Middle frontal gyrus (tissue), 1 donor: ENCODE data around the gene TCF3.

Experiments
- DNase-seq: peaks from one replicate; pipeline ENCODE4 v3.0.0-alpha.2; 2015; ENCODE audit warnings: low spot score; ENCODE audit errors: extremely low spot score

Gene TCF3

GRCh38 chr19:1587872-1588271 is 64.5 kb downstream of the TCF3 start:
- no peak for DNase-seq

GRCh38 chr19:1585243-1585580 is 67.2 kb downstream of the TCF3 start:
- no peak for DNase-seq

GRCh38 chr19:1584500-1585242 is 67.7 kb downstream of the TCF3 start:
- no peak for DNase-seq

- DNase-seq: no peak
Observed at GRCh38 chr19:1582201-1582600, 70.2 kb downstream of the TCF3 start.

GRCh38 chr19:1580957-1581356 is 71.5 kb downstream of the TCF3 start:
- no peak for DNase-seq

- DNase-seq: no peak
Observed at GRCh38 chr19:1580382-1580781, 72.0 kb downstream of the TCF3 start.

- DNase-seq: no peak
Observed at GRCh38 chr19:1579222-1579621, 73.2 kb downstream of the TCF3 start.

GRCh38 chr19:1577929-1578618 is 74.3 kb downstream of the TCF3 start:
- no peak for DNase-seq

- DNase-seq: no peak
Observed at GRCh38 chr19:1577090-1577928, 75.1 kb downstream of the TCF3 start.

GRCh38 chr19:1576242-1577089 is 75.9 kb downstream of the TCF3 start:
- DNase-seq: no peak

- DNase-seq: no peak
Observed at GRCh38 chr19:1575323-1576241, 76.8 kb downstream of the TCF3 start.

- DNase-seq: no peak
Observed at GRCh38 chr19:1574354-1575136, 77.9 kb downstream of the TCF3 start.

- DNase-seq: no peak
Observed at GRCh38 chr19:1572795-1573194, 79.6 kb downstream of the TCF3 start.

GRCh38 chr19:1571358-1571757 is 81.1 kb downstream of the TCF3 start:
- no peak for DNase-seq

- no peak for DNase-seq
Observed at GRCh38 chr19:1570836-1571235, 81.6 kb downstream of the TCF3 start.

GRCh38 chr19:1569997-1570396 is 82.4 kb downstream of the TCF3 start:
- no peak for DNase-seq

- peak; percentile 27 for DNase-seq
Observed at GRCh38 chr19:1568320-1569019, 83.9 kb downstream of the TCF3 start, which contains the start of gene MEX3D. Gene MEX3D, minus strand, starts transcription at chr19:1568325. Its CDS starts 267 bp downstream, at chr19:1568058.

- DNase-seq: no peak
Observed at GRCh38 chr19:1567848-1568227, 84.6 kb downstream of the TCF3 start.
